ENCODE data around the gene CTSD. TPM values are rescaled to one million over a fixed set of nuclear protein-coding genes. Genes with fewer than 3 reads are reported as not detected.

Gene CTSD
- total and polyA plus RNA-seq, 2 of the 4 experiments (the other 2 are of a cell fraction), result 39.8 to 166 TPM

- TF ChIP-seq RCOR1 (IDR thresholded peaks at IDR 0.05; ENCODE audit: insufficient replicate concordance, low read length), result no peak
- no peak for TF ChIP-seq USF2 (IDR thresholded peaks at IDR 0.05; ENCODE audit: low read depth, low read length)
- no peak for TF ChIP-seq NFE2L2 (IDR thresholded peaks at IDR 0.05; ENCODE audit: low read depth, low read length)
- TF ChIP-seq SMC3 (IDR thresholded peaks at IDR 0.05; ENCODE audit: low read depth, low read length), result no peak
- peaks cover 11% of the 10 kb centered on the region for H4K20me1 ChIP-seq (ENCODE audit: insufficient read depth, low read length)
- no peak overlapping the region for H3K14ac ChIP-seq (replicated peaks; ENCODE audit: low read depth, low read length)
- H3K9ac ChIP-seq (ENCODE audit: low read depth, low read length), result no peak overlapping the region
- in situ Hi-C loops (cut with MboI; ENCODE audit: low sequenced_read_pairs) (no loop called here), dilution Hi-C loops (cut with HindIII; ENCODE audit: low sequenced_read_pairs, unreplicated experiment) (no loop called here), intact Hi-C loops (cut with micrococcal nuclease) (no loop called here)
- no peak overlapping the region for H2AK5ac ChIP-seq (ENCODE audit: low read depth, low read length)
- ChIA-PET POLR2A (ENCODE audit: unreplicated experiment) (no interaction called here), CTCF (no interaction called here)
- H2BK5ac ChIP-seq (ENCODE audit: low read depth, low read length, poor library complexity, severe bottlenecking), result no peak overlapping the region
- no peak overlapping the region for H4K5ac ChIP-seq (ENCODE audit: low read depth, low read length)
- H3K4me1 ChIP-seq (ENCODE audit: control insufficient read depth, insufficient read depth, low read length), result peaks cover 8% of the 10 kb centered on the region; the same call in 1 of the 2 replicates
- no peak overlapping the region for H4K91ac ChIP-seq (ENCODE audit: insufficient read depth, low read depth, low read length)
- H3K36me3 ChIP-seq (ENCODE audit: control insufficient read depth, insufficient read depth, low read length), result no peaks in the 10 kb centered on the region
- no peak overlapping the region for H2AFZ ChIP-seq (replicated peaks; ENCODE audit: low read length, poor library complexity)
- H3K9me3 ChIP-seq (ENCODE audit: control insufficient read depth, insufficient read depth, low read length), result no peaks in the 10 kb centered on the region
- no peak overlapping the region for H3K18ac ChIP-seq (ENCODE audit: low read depth, low read length)
- 0 out of 2 replicates have a peak, but pooled peaks cover 4% of the 10 kb centered on the region for H3K9me1 ChIP-seq (ENCODE audit: insufficient read depth, low read length)
- H2AK9ac ChIP-seq (replicated peaks; ENCODE audit: low read depth, low read length, poor library complexity), result no peak overlapping the region
- H3K27me3 ChIP-seq (ENCODE audit: control insufficient read depth, insufficient read depth, low read length), result peaks cover 19% of the 10 kb centered on the region
- no peak overlapping the region for H2BK20ac ChIP-seq (ENCODE audit: low read depth, low read length)
- H3K56ac ChIP-seq (ENCODE audit: extremely low read depth, insufficient read depth, low read length), result no peak overlapping the region
- no peak overlapping the region for H4K8ac ChIP-seq (ENCODE audit: low read depth in 2 of 2, low read length in 2 of 2)
- no peak overlapping the region for H3K4me2 ChIP-seq (ENCODE audit: low read depth, low read length)
- H2BK15ac ChIP-seq (ENCODE audit: low read depth, low read length), result no peak overlapping the region
- no peak overlapping the region for H3K27ac ChIP-seq (ENCODE audit: insufficient read depth, low read length)
- H2BK120ac ChIP-seq (ENCODE audit: low read depth, low read length), result no peak overlapping the region
- DNase-seq (no peak), ATAC-seq (ENCODE audit: low read depth) (no peak)
- no peak overlapping the region for H3K4me3 ChIP-seq (ENCODE audit: insufficient read depth, low read depth, low read length)
- no TSS peak for BruUV-seq (replicated peaks)
- no peak overlapping the region for H3K23ac ChIP-seq (ENCODE audit: low read depth, low read length)
- no CpG with 5 or more reads among the region's 22 CpGs for WGBS, 2 experiments (ENCODE audit: extremely low coverage in 2 of 2, insufficient read length in 1 of 2)
- no peaks in the 10 kb centered on the region for H3K79me1 ChIP-seq (ENCODE audit: low read depth in 1 of 2, low read length in 2 of 2)
- H3K4ac ChIP-seq (ENCODE audit: low read depth, low read length), result no peak overlapping the region
These were observed 17.2 kb downstream of the CTSD start for GRCh38 chr11:1746511-1746931.

All from IMR-90 (cell line).